Transverse colon (tissue), 4 donors: ENCODE results near the gene DNAJC11. TPM values are rescaled to one million over a fixed set of nuclear protein-coding genes. Genes with fewer than 3 reads are reported as not detected.
"Not testable (repeated sequence)": the region's sequence is repeated elsewhere in the genome, so short reads cannot be mapped to it uniquely, and the experiment has no call there.

Experiments used
- DNase-seq: peaks from one replicate; pipeline ENCODE4 v3.0.0-alpha.2; 2019
- H3K27ac ChIP-seq, 4 donors: fragments of 200-600 bp; sonication (generic); 2 replicates each; pipeline ENCODE4 v1.5.1; 2016 to 2018; ENCODE audit warnings: inconsistent platforms in 4 of 4
- H3K27me3 ChIP-seq: fragments of 200-600 bp; sonication (generic); 2 replicates; pipeline ENCODE4 v1.5.1; 2017; ENCODE audit warnings: inconsistent platforms
- H3K36me3 ChIP-seq, 4 donors: fragments of 200-600 bp; sonication (generic); 2 replicates each; pipeline ENCODE4 v1.5.1; 2017 to 2019; ENCODE audit warnings: inconsistent platforms in 4 of 4
- H3K4me1 ChIP-seq, 4 donors: fragments of 200-600 bp; sonication (generic); 2 replicates each; pipeline ENCODE4 v1.5.1; 2017 to 2020; ENCODE audit warnings: inconsistent platforms in 4 of 4
- H3K4me3 ChIP-seq, 4 donors: fragments of 200-600 bp; sonication (generic); 1 replicate in 1 of 4; 2 replicates in 3 of 4; pipeline versions ENCODE4 v1.5.1 to v1.6.1; 2017 to 2019; ENCODE audit warnings: inconsistent platforms in 4 of 4
- H3K9me3 ChIP-seq, 2 donors: fragments of 200-600 bp; sonication (generic); 2 replicates each; pipeline ENCODE4 v1.5.1; 2017 to 2019; ENCODE audit warnings: inconsistent platforms in 2 of 2
- CTCF ChIP-seq, 5 experiments: fragments of 200-600 bp in 3 of 5; fragments of 450-650 bp in 2 of 5; sonication (generic) in 3 of 5; IDR thresholded peaks; 1 replicate in 2 of 5; 2 replicates in 3 of 5; pipeline ENCODE4 v1.5.1; 2016 to 2017; ENCODE audit warnings: antibody characterized with exemption in 5 of 5, inconsistent platforms in 3 of 5, mild to moderate bottlenecking in 2 of 5, moderate library complexity in 1 of 5
- EP300 ChIP-seq: sonication (generic); formaldehyde crosslinking; IDR thresholded peaks from one replicate; pipeline ENCODE4 v1.6.1; 2017; ENCODE audit warnings: antibody characterized with exemption, low read depth
- POLR2A ChIP-seq: fragments of 450-650 bp; IDR thresholded peaks from one replicate; pipeline ENCODE4 v1.6.1; 2016; ENCODE audit warnings: antibody characterized with exemption, mild to moderate bottlenecking, moderate library complexity
- POLR2AphosphoS5 ChIP-seq, 3 donors: sonication (generic); formaldehyde crosslinking; IDR thresholded peaks; one replicate each; pipeline ENCODE4 v1.6.1; 2016; ENCODE audit warnings: antibody characterized with exemption in 3 of 3
- WGBS, 2 donors: methylation state at CpG; one replicate each; pipeline ENCODE4 v1.1.5; 2018; ENCODE audit warnings: low coverage in 1 of 2; 5-methylcytosine and 5-hydroxymethylcytosine counted together
- in situ Hi-C, 4 donors: fragments of 200-750 bp; cut with MboI; loops; one replicate each; pipeline versions ENCODE4 v1.15.0 to v1.15.1; 2017; ENCODE audit warnings: low sequenced_read_pairs in 3 of 4, low pct_ligation_motif_present in 1 of 4, low pct_unique_long_range_greater_than_20kb in 1 of 4
- intact Hi-C: fragments of 100-400 bp; cut with DNase I; formaldehyde crosslinking; loops from one replicate; pipeline ENCODE4 v1.15.1; 2023; ENCODE audit warnings: low total_unique reads
- total RNA-seq, 4 donors: library from RNA; depleted of rRNA; stranded (reverse); fragments of >200 nt; gene quantifications; one replicate each; pipeline ENCODE4 v1.1.0, GENCODE V29; 2016

DNAJC11 gene
- total RNA-seq, 4 donors from 2014 or later: 62.1 to 80.0 (median 70.9) TPM

GRCh38 chr1:6645018-6645417, 56.6 kb downstream of the DNAJC11 start:
- Histone ChIP-seq H3K4me3 (no peak overlapping the region), H3K9me3 (no peaks in the 10 kb centered on the region), H3K27ac (no peak overlapping the region), H3K27me3 (no peaks in the 10 kb centered on the region), H3K4me1 (no peaks in the 10 kb centered on the region), H3K36me3 (peaks cover 0 to 11% (median 2%) of the 10 kb centered on the region in 4 donors)
- in situ Hi-C loops: loop anchor here (10.0 to 25.0 kb wide), 2 partner anchors 158 to 160 kb away; partner anchors contain the start of gene PLEKHG5 (in 3 of the 4)
- intact Hi-C loops: loop anchor here (10.0 kb wide), 1 partner anchor 90 kb away; the partner anchor contains the start of genes NOL9 and TAS1R1
- TF ChIP-seq POLR2A (no peak), CTCF (IDR thresholded peaks at IDR 0.05) (no peak), EP300 (no peak), POLR2AphosphoS5 (IDR thresholded peaks at IDR 0.05) (no peak)
- DNase-seq: no peak
- WGBS, 2 donors: 100% methylated on average over 7 of the region's 7 CpGs; no CpG with 5 or more reads in 1 of the 2 donors

GRCh38 chr1:6640867-6641266, 60.7 kb downstream of the DNAJC11 start:
- H3K4me3 ChIP-seq, H3K9me3 ChIP-seq, H3K27me3 ChIP-seq, H3K27ac ChIP-seq, H3K4me1 ChIP-seq, DNase-seq: not testable (repeated sequence)
- intact Hi-C loops: loop anchor here (10.0 kb wide), 1 partner anchor 86 kb away; the partner anchor contains the start of genes NOL9 and TAS1R1
- peaks cover 0 to 34% (median 5%) of the 10 kb centered on the region in 4 donors for H3K36me3 ChIP-seq
- 90 to 100% methylated on average over 3 of the region's 3 CpGs for WGBS, 2 donors
- in situ Hi-C loops: loop anchor here (10.0 to 25.0 kb wide), 2 partner anchors 154 to 156 kb away; partner anchors contain the start of gene PLEKHG5 (in 3 of the 4)

GRCh38 chr1:6638226-6638625, 63.4 kb downstream of the DNAJC11 start:
- peak overlapping the region in 2 of 4 donors; percentile 6 to 17 for H3K27ac ChIP-seq

GRCh38 chr1:6637770-6638169, 63.8 kb downstream of the DNAJC11 start:
- Histone ChIP-seq H3K9me3 (no peaks in the 10 kb centered on the region), H3K27ac (peak overlapping the region in 1 of 4 donors; percentile 4), H3K36me3 (peaks cover 0 to 42% (median 6%) of the 10 kb centered on the region in 4 donors), H3K4me1 (no peaks in the 10 kb centered on the region), H3K27me3 (no peaks in the 10 kb centered on the region), H3K4me3 (no peak overlapping the region)
- WGBS, 2 donors: 89% methylated on average over 9 of the region's 9 CpGs; no CpG with 5 or more reads in 1 of the 2 donors
- no peak for TF ChIP-seq POLR2AphosphoS5 (IDR thresholded peaks at IDR 0.05)
- TF ChIP-seq EP300: no peak
- TF ChIP-seq POLR2A: no peak
- no peak for TF ChIP-seq CTCF (IDR thresholded peaks at IDR 0.05)
- intact Hi-C loops: no loop called here
- no peak for DNase-seq
- in situ Hi-C loops: loop anchor here in 3 of 4 donors (25.0 kb wide), 1 partner anchor 150 kb away; the partner anchor contains the start of gene PLEKHG5 (in 3 of the 3)

More at GRCh38 chr1:6638226-6638625, 63.4 kb downstream of the DNAJC11 start:
- Histone ChIP-seq H3K27me3 (no peaks in the 10 kb centered on the region), H3K36me3 (peaks cover 0 to 37% (median 5%) of the 10 kb centered on the region in 4 donors), H3K4me1 (no peaks in the 10 kb centered on the region), H3K4me3 (no peak overlapping the region), H3K9me3 (no peaks in the 10 kb centered on the region)
- DNase-seq: peak; percentile 43
- intact Hi-C loops: no loop called here
- 87 to 92% methylated on average over 5 to 18 of the region's 18 CpGs for WGBS, 2 donors
- no peak for TF ChIP-seq POLR2AphosphoS5 (IDR thresholded peaks at IDR 0.05)
- in situ Hi-C loops: loop anchor here in 3 of 4 donors (25.0 kb wide), 1 partner anchor 151 kb away; the partner anchor contains the start of gene PLEKHG5 (in 3 of the 3)

- H3K27me3 ChIP-seq, H3K27ac ChIP-seq, intact Hi-C loops, DNase-seq, H3K4me1 ChIP-seq, H3K9me3 ChIP-seq, H3K4me3 ChIP-seq: not testable (repeated sequence)
- in situ Hi-C loops: loop anchor here in 3 of 4 donors (25.0 kb wide), 1 partner anchor 149 kb away; the partner anchor contains the start of gene PLEKHG5 (in 3 of the 3)
- H3K36me3 ChIP-seq: peaks cover 0 to 49% (median 6%) of the 10 kb centered on the region in 4 donors
- 95 to 100% methylated on average over 2 to 4 of the region's 6 CpGs for WGBS, 2 donors
Measured at GRCh38 chr1:6636778-6637177, 64.8 kb downstream of the DNAJC11 start.
